Medulla oblongata (tissue), 1 donor: ENCODE results near the gene HDAC2.
A peak's percentile ranks its signal among the peaks of the same experiment; 100 is the strongest.
"Not testable (repeated sequence)": the region's sequence is repeated elsewhere in the genome, so short reads cannot be mapped to it uniquely, and the experiment has no call there.

Source experiments
- DNase-seq: peaks from one replicate; pipeline ENCODE4 v3.0.0-alpha.2; 2015; ENCODE audit errors: extremely low spot score

The HDAC2 gene

GRCh38 chr6:113971741-113972140 is 793 bp upstream of the HDAC2 start:
- peak; percentile 37 for DNase-seq

GRCh38 chr6:113969888-113970804 is 802 bp downstream of the HDAC2 start:
- DNase-seq, result peak; percentile 52

DNA sequence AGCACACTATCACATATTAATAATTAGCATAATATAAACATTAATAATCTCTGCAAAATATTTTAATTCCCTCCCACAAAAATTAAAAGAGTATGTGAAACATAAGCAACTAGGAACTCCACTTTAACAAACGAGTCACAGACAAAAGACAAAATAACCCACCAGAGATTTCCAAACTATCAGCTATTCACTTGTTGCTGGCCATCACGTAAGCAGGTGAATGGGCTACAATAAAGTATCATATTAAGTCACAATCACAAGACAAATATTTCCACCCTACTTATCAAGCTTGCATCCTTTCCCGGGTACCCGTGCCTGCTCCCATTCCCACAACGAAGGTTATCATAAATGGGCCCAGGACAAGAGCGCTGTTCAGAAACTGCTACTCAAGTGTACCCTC is 2.5 kb downstream of the HDAC2 start:
- no peak for DNase-seq

- no peak for DNase-seq
Measured at GRCh38 chr6:113967777-113968176, 3.2 kb downstream of the HDAC2 start.

DNA sequence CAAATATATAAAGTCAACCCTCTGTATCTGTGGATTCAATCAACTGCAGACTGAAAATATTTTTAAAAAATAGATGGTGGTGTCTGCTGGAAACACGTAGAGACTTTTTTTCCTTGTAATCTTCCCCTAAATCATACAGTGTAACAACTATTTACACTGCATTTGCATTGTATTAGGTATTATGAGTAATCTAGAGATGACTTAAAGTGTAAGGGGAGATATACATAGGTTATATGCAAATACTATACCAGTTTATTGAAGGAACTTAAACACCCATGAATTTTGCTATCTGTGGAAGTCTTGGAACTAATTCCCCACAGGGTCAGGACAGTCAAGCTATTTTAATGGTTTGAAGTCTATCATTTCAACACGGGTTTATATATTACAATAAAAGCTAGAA is 10.2 kb downstream of the HDAC2 start:
- DNase-seq, result no peak

- no peak for DNase-seq
Measured at GRCh38 chr6:113959235-113959634, 11.7 kb downstream of the HDAC2 start.

DNA sequence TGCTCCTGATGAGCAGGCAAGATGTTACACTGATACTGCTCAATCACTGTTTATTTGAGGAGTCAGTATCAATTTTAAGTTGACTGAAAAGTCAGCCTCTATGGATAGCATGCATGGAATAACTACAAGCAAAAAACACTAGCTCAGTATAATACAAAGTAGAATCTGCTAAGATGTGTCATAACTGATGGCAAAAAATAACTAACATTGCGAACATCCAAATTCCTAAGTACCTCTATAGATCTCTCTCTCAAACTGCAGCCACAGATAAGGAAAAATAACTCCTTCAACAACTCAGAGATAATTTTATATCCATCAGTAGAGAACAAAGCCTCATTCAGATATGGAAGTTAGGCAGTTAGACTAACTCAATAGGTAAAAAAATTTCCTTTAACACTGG is 16.3 kb downstream of the HDAC2 start:
- DNase-seq, result no peak

DNA sequence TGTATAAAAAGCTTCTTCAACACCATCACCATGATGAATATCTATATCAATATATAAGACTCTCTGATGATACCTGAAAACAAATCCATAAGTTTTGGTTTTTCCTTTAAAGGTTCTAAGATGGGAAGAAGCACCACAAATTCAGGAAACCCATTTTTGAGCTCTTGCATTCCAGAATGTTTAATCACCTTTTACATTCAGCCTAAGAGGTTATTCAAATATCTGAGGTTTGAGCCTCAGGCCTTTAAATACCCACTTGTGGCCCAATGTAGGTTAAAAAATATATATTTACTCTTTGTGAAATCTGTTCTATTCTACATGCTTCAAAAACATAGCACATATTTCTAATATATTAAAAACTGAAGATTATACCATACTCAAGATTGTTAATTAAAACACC is 17.6 kb downstream of the HDAC2 start:
- DNase-seq, result no peak

DNA sequence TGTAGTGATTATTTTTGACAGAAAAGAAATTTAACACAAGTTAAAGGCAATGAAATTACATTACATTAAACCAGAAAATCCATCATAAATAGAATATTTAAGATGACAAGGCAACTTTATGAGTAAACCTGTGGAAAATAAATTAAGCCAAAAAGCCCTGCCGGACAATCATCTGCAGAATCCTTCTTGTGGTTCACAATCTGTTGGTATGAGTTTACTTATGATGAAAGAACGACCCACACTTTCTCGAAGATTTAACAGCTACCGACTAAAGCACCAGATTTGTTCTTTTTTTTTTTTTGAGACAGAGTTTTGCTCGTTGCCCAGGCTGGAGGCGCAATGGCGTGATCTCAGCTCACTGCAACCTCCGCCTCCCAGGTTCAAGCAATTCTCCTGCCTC is 21.4 kb downstream of the HDAC2 start:
- DNase-seq, result no peak

DNA sequence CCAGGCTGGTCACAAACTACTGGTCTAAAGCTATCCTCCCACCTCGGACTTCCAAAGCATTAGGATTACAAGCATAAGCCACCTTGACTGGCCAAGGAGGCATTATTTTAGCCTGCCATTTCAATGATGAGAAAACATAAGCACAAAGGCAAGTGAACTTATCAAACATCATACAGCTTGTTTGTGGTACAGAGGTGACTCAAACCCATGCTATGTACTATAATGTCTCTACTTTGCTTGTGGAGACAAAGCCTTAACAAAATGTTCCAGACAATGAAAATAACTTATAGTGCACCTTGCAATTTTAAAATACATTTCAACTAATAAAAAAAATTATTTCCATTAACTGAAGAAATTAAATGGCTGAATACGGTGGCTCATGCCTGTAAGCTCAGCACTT is 26.2 kb downstream of the HDAC2 start:
- DNase-seq, result no peak

DNA sequence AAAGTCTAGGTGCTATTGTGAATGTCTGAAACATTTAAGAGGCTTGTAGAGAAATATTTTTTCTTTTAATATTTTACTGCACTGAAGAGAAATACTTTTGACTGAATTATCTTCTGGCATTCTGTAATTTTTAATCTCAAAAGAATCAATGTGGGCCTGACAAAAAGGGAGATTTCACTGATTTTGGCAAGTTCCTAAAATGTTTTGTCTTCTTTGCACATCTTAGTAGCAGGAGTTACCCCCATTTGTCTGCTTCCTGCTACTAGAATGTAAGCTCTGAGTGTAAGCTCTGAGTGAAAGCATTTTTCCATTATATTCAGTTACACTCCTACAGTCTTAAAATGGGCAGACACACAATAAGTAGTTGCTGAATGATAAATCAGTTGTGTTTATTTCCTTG is 31.1 kb downstream of the HDAC2 start:
- no peak for DNase-seq

DNA sequence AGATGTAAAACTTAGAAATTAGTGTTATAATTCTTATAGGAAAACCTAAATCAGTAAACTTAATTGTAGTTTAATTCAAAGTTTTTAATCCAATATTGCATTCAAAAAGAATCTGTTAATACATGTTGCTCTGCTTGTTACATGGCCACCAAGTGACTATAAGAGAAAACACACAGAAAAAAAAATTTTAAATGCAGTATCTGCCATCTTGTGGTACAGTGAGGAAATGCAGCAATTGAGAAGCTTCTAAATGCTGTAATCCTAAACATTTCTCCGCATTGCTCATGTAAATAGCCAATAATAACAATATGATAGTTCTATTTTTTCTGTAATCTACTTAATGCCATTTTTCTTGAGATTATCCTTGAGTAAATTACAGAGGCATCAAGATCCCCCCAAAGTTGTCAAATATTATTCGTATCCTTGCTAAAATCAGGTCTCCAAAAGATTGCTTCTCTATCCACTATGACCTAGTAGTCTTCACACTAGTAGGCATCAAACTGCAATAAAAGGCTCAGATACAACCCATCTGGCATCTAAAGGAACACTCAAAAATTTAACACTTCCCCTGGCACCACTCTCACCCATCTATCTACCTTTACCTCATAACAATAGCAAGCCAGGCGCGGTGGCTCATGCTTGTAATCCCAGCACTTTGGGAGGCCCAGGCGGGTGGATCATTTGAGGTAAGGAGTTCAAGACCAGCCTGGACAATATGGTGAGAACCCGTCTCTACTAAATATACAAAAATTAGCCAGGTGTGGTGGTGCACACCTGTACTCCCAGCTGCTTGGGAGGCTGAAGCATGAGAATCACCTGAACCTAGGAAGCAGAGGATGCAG is 34.6 kb downstream of the HDAC2 start:
- DNase-seq, result peak; percentile 77

GRCh38 chr6:113934101-113934500 is 36.8 kb downstream of the HDAC2 start:
- no peak for DNase-seq

DNA sequence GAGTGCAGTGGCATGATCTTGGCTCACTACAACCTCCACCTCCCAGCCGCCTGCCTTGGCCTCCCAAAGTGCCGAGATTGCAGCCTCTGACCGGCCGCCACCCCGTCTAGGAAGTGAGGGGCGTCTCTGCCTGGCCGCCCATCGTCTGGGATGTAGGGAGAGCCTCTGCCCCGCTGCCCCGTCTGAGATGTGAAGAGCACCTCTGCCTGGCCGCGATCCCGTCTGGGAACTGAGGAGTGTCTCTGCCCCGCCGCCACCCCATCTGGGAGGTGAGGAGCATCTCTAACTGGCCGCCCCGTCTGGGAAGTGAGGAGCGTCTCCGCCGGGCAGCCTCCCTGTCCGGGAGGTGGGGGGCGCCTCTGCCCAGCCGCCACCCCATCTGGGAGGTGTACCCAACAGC is 39.0 kb downstream of the HDAC2 start:
- DNase-seq, result not testable (repeated sequence)

GRCh38 chr6:113930183-113930582 is 40.8 kb downstream of the HDAC2 start:
- DNase-seq, result no peak

DNA sequence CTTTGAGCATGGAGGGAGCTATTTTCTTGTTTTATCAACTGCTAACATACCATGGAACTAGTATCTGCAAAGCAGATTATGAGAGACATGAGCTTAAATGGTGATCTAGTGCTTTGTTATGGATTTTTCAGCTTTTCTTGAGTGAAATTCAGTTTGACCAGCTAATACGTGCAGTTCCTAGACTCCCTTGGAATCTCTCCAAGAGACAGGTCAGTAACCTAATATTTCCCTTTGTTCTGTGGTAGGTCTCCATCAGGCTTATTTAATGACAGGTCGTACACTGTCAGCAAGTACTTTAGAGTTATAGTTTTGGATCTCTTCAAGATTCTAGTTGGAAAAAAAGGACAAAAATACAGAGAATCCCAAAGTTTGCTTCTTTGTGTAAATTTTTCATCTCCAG is 43.9 kb downstream of the HDAC2 start:
- DNase-seq, result no peak

GRCh38 chr6:113925378-113925777 is 45.6 kb downstream of the HDAC2 start:
- no peak for DNase-seq

DNA sequence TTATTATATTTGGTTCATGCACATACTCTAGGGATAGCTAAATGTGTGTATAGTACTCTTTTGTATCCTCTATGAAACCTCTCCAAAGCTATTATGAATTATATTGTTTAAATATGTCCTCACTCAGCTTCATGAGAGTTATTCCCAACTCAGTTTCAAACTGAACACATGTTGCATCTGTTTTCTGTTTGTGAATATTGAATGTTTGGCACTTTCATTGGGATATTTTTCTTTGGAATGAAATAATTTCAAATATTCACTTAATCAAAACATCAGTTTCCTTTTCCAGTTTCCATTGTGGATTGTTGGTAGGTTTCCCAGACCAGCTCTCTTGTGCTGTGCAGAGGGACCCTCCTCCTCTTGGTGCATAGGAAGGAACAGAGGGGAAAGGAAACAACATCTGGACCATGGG is 46.6 kb downstream of the HDAC2 start:
- no peak for DNase-seq

DNA sequence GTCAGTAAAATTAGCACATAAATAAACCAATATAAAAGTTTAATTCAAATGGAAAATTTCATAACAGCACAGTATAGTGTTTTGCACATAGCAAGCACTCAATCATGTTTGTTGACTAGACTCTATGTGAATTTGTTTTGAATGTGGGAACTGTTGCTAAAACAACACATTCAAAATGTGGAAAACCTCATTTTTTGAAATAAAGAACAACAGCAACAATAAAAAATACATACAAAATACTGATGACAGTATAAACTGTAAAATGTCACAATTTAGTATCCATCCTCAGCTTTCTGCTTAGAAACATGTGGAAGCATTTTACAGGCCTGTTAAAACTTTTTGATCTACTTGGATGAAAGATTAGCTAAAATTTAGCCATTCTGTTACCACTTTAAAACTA is 47.4 kb downstream of the HDAC2 start:
- no peak for DNase-seq

- no peak for DNase-seq
Measured at GRCh38 chr6:113921299-113921904, 49.5 kb downstream of the HDAC2 start.

DNA sequence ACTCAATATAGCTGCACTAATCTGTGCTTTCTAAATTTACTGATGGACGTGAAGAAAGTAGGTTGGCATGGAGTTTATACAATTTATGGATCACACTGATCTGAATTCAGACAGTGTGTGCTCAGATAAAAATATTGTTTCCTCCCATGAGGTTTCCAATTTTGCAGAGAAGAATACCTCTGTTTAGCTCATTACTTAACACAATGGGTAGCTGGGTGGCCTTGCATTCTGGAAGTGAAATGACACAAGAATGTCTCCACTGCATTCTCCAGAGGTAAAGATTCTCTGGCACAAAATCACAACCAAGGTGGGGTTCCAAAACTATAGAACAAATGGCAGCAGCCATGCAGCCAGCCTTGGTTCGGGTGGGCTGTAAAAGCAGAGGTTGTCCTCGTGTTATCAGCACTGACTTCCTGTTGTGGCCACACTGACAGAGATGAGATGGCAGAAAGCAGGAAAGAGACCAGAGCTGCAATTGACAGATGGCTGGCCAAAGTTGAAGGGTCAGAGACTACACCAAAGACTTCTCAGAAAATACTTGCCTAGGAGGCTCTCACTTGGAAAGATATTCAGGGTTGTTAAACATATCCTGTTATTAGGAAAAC is 50.2 kb downstream of the HDAC2 start:
- no peak for DNase-seq

DNA sequence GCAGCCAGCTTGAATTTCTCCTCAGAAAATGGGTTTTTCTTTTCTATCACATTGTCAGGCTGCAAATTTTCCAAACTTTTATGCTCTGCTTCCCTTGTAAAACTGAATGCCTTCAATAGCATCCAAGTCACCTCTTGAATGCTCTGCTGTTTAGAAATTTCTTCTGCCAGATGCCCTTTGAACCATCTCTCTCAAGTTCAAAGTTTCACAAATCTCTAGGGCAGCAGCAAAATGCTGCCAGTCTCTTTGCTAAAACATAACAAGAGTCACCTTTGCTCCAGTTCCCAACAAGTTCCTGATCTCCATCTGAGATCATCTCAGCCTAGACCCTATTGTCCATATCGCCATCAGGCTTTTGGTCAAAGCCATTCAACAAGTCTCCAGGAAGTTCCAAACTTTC is 60.7 kb downstream of the HDAC2 start:
- DNase-seq, result not testable (repeated sequence)
